Measurements from ENCODE around the gene GMCL1.

Gene GMCL1

DNA sequence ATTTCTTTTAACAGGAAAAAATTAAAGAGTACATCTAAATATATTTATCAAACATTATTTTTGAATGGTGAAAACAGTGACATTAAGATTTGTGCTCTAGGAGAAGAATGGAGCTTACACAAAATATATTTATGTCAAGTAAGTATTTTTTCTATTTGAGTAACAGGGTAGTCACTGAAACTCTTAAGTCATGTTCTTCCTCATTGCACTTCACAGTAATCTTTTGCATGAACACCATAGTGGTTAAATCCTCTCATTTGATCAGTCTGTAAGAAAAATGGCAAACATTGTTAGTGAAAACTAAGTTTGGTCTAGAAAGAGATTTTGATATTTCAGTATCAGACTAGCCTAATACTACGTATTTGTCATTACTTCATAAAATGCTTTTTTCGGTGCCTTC is 8.1 kb downstream of the GMCL1 start:
- no peaks in the 10 kb centered on the region for H3K9me3 ChIP-seq (ENCODE audit: insufficient read depth, low read length, severe bottlenecking)
- peaks cover 69% of the 10 kb centered on the region for H3K79me2 ChIP-seq (ENCODE audit: insufficient read depth, low read length)
- no peak for TF ChIP-seq EZH2 (IDR thresholded peaks at IDR 0.05; ENCODE audit: borderline replicate concordance, low read depth, low read length, severe bottlenecking)
- TF ChIP-seq, protein P1, sequence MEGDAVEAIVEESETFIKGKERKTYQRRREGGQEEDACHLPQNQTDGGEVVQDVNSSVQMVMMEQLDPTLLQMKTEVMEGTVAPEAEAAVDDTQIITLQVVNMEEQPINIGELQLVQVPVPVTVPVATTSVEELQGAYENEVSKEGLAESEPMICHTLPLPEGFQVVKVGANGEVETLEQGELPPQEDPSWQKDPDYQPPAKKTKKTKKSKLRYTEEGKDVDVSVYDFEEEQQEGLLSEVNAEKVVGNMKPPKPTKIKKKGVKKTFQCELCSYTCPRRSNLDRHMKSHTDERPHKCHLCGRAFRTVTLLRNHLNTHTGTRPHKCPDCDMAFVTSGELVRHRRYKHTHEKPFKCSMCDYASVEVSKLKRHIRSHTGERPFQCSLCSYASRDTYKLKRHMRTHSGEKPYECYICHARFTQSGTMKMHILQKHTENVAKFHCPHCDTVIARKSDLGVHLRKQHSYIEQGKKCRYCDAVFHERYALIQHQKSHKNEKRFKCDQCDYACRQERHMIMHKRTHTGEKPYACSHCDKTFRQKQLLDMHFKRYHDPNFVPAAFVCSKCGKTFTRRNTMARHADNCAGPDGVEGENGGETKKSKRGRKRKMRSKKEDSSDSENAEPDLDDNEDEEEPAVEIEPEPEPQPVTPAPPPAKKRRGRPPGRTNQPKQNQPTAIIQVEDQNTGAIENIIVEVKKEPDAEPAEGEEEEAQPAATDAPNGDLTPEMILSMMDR (IDR thresholded peaks at IDR 0.05; ENCODE audit: borderline replicate concordance, extremely low read depth, low read length, poor library complexity, severe bottlenecking), result no peak
- ATAC-seq (ENCODE audit: insufficient read depth, low read depth), result no peak
- H3K4me2 ChIP-seq (ENCODE audit: insufficient read depth, low read length), result 0 out of 2 replicates have a peak overlapping the region, but pooled peaks have one; percentile 0
- H3K27ac ChIP-seq (ENCODE audit: low read length), result no peak overlapping the region
- no peak overlapping the region for H3K9ac ChIP-seq (ENCODE audit: low read depth, low read length)
- no peaks in the 10 kb centered on the region for H3K27me3 ChIP-seq (ENCODE audit: insufficient read depth, low read length, poor library complexity)
- no peak overlapping the region for H2AFZ ChIP-seq (ENCODE audit: low read depth, low read length)
- peaks cover 22% of the 10 kb centered on the region; the same call in 1 of the 2 replicates for H4K20me1 ChIP-seq (ENCODE audit: insufficient read depth, low read length)
- peaks cover 36% of the 10 kb centered on the region for H3K4me1 ChIP-seq (ENCODE audit: insufficient read depth, low read length)
- H3K4me3 ChIP-seq (ENCODE audit: low read depth in 1 of 2, low read length in 2 of 2), result no peak overlapping the region
- peaks cover 83% of the 10 kb centered on the region for H3K36me3 ChIP-seq (ENCODE audit: insufficient read depth, low read length)
- DNase-seq, result no peak

DNA sequence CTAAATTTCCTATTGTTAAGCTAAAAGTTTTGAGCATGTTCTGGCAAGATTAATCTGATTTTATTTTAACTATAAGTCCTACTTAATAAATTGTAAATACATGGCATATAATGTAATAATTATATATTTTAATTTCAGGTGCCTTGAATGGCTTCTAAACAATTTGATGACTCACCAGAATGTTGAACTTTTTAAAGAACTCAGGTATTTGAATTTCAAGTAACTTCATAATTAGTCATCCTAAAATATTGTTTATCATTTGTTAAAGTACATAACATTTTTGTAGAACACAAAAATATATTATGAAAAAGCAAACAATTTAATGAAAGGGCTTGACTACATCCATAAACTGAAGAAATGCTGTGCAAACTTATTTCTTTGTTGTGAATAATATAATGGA is 14.5 kb downstream of the GMCL1 start:
- Histone ChIP-seq H3K9ac (ENCODE audit: low read depth, low read length) (no peak overlapping the region), H4K20me1 (ENCODE audit: insufficient read depth, low read length) (no peaks in the 10 kb centered on the region; the same call in 1 of the 2 replicates), H3K4me1 (ENCODE audit: insufficient read depth, low read length) (no peaks in the 10 kb centered on the region), H3K4me3 (ENCODE audit: low read depth in 1 of 2, low read length in 2 of 2) (no peak overlapping the region), H3K36me3 (ENCODE audit: insufficient read depth, low read length) (peaks cover 92% of the 10 kb centered on the region), H3K79me2 (ENCODE audit: insufficient read depth, low read length) (peaks cover 10% of the 10 kb centered on the region; the same call in 1 of the 2 replicates), H3K27me3 (ENCODE audit: insufficient read depth, low read length, poor library complexity) (no peaks in the 10 kb centered on the region), H2AFZ (ENCODE audit: low read depth, low read length) (no peak overlapping the region), H3K4me2 (ENCODE audit: insufficient read depth, low read length) (no peak overlapping the region), H3K27ac (ENCODE audit: low read length) (no peak overlapping the region), H3K9me3 (ENCODE audit: insufficient read depth, low read length, severe bottlenecking) (no peaks in the 10 kb centered on the region)
- TF ChIP-seq, protein P1 (IDR thresholded peaks at IDR 0.05; ENCODE audit: borderline replicate concordance, extremely low read depth, low read length, poor library complexity, severe bottlenecking), result no peak
- no peak for TF ChIP-seq EZH2 (IDR thresholded peaks at IDR 0.05; ENCODE audit: borderline replicate concordance, low read depth, low read length, severe bottlenecking)
- DNase-seq (no peak), ATAC-seq (ENCODE audit: insufficient read depth, low read depth) (no peak)

DNA sequence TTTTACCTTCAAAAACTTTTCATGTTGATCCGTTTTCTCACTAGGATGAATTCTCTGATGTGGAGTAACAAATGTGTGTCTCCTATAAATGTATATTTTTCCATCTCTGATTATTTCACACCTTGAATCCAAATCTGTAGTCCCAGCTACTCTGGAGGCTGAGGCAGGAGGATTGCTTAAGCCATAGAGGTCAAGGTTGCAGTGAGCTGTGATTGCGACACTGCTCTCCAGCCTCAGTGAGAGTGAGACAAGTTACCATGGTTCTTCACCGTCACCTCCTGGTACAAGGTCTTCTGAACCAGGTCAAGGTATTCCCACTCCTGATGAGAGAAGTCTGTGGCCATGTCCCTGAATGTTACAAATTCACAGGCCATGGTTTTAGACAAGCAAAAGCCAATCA is 15.1 kb downstream of the GMCL1 start:
- Histone ChIP-seq H3K9ac (ENCODE audit: low read depth, low read length) (no peak overlapping the region), H3K27me3 (ENCODE audit: insufficient read depth, low read length, poor library complexity) (no peaks in the 10 kb centered on the region), H3K4me2 (ENCODE audit: insufficient read depth, low read length) (no peak overlapping the region), H3K4me1 (ENCODE audit: insufficient read depth, low read length) (no peaks in the 10 kb centered on the region), H2AFZ (ENCODE audit: low read depth, low read length) (no peak overlapping the region), H3K79me2 (ENCODE audit: insufficient read depth, low read length) (0 out of 2 replicates have a peak, but pooled peaks cover 8% of the 10 kb centered on the region), H3K4me3 (ENCODE audit: low read depth in 1 of 2, low read length in 2 of 2) (no peak overlapping the region), H3K9me3 (ENCODE audit: insufficient read depth, low read length, severe bottlenecking) (no peaks in the 10 kb centered on the region), H3K36me3 (ENCODE audit: insufficient read depth, low read length) (peaks cover 91% of the 10 kb centered on the region), H4K20me1 (ENCODE audit: insufficient read depth, low read length) (no peaks in the 10 kb centered on the region; the same call in 1 of the 2 replicates), H3K27ac (ENCODE audit: low read length) (no peak overlapping the region)
- TF ChIP-seq, protein P1 (IDR thresholded peaks at IDR 0.05; ENCODE audit: borderline replicate concordance, extremely low read depth, low read length, poor library complexity, severe bottlenecking), result no peak
- no peak for TF ChIP-seq EZH2 (IDR thresholded peaks at IDR 0.05; ENCODE audit: borderline replicate concordance, low read depth, low read length, severe bottlenecking)
- no peak for DNase-seq
- ATAC-seq (ENCODE audit: insufficient read depth, low read depth), result no peak

Data from DND-41 (cell line).